ENCODE data around the gene TRMT11.
"Not testable (repeated sequence)": the region's sequence is repeated elsewhere in the genome, so short reads cannot be mapped to it uniquely, and the experiment has no call there.

Gene TRMT11

DNA sequence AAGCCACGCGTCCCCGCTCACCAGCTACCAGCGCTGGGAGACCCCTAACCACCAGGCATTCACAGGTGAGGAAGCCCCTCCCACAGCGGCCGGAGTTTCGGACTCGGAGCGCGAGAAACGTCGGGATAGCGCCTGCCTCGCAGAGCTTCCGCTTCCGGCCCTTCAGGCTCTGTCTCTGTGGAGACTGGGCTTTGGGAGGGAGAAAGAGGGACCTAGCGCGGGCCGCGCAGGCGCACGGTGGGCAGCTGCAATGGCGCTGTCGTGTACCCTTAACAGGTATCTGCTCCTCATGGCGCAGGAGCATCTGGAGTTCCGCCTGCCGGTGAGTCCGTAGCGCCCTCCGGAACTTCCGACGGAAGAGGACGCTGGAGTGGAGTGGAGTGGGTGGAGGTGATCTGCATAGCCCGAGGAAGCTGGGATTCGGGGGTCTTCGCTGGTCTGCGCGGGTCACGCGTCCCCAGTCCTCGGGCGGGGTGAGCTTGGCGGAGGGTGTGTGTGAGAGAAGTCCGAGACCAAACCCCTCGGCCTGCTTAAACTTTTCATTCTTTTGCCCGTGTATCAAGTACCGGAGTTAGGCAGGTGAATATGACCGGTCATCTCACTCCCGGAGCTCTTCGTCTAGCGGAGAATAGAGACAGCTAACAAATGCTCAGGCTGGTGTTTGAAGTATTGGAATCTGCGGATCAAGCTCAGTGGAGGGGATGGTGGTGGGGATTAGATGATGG, at the start of gene TRMT11:
Gene TRMT11 (plus strand): TSS at position 240 of the 725 bp plus-strand sequence. CDS start 11 bp downstream, at position 251.
- DNase-seq (ENCODE audit: low read depth, low spot score) = peak; percentile 55

DNA sequence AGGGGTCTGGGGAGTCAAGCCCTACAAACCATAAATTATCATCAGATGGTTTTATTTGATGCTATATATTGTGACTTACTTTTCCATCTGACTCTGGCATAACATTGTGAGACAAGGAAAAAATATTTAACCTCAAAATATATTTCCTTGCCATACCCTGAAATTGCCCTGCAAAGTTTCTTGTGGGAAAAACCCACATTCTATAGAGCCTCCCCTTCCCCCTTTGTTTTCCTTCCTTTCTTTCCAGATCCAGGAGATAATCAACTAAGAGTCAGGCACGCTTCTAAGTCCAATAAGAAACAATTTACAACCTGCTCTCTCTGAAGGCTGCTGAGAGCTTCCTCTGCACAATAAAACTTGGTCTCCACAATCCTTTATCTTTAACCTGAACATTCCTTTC, 47.3 kb upstream of the TRMT11 start:
- no peak for DNase-seq (ENCODE audit: low read depth, low spot score)

DNA sequence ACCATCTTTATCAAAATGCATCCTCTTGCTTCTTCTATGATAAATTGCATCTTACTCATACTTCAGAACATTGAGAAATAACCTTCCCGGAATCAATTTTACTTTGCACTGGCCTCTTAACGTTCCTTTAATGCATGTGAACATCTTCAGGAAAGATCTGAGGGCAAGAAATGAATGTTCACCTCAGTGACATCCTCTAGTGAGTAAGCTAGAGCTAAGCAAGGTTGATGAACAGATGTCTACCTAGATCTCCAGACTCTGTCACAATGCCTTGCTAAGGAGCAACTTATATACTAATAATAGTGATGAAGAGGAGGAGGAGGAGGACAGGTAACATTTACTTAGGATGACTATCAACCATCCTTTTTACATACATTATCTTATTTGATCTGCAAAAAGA, 46.5 kb upstream of the TRMT11 start:
- no peak for DNase-seq (ENCODE audit: low read depth, low spot score)

DNA sequence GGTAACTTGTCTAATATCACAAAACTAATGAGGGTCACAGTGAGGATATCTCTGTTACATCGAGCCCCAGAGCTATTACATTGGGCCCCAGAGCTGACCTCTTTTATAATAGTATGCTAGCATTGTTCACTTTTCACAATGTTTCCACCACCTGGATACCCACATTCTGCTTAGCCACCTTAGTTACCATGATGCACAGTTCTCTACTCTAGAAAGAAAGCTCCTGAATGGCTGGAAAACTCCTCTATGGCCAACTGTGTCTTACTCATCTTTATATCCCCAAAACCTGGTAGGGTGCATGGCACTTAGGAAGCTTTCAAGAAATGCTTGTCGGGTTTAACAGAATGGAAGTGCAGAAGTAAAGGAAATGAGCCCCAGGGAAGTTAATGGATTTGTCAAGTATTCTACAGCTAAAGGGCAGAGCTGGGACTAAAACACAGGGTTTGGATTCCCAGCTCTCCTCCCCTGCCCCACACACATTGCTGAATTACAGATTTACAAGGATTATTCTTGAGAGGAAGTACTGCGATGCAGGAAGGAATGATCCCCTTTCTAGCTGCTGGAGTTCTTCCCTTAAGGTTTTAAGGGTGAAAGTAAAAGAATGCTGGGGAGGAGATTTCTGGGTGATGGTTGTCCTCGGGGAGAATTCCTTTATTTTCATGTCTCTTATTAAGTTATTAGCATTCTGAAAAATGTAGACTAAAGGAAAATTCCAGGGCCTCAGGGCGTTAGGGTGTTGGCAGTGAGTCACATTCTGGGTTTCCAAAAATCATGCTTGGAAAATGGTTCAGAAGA, 45.9 kb upstream of the TRMT11 start:
- no peak for DNase-seq (ENCODE audit: low read depth, low spot score)

DNA sequence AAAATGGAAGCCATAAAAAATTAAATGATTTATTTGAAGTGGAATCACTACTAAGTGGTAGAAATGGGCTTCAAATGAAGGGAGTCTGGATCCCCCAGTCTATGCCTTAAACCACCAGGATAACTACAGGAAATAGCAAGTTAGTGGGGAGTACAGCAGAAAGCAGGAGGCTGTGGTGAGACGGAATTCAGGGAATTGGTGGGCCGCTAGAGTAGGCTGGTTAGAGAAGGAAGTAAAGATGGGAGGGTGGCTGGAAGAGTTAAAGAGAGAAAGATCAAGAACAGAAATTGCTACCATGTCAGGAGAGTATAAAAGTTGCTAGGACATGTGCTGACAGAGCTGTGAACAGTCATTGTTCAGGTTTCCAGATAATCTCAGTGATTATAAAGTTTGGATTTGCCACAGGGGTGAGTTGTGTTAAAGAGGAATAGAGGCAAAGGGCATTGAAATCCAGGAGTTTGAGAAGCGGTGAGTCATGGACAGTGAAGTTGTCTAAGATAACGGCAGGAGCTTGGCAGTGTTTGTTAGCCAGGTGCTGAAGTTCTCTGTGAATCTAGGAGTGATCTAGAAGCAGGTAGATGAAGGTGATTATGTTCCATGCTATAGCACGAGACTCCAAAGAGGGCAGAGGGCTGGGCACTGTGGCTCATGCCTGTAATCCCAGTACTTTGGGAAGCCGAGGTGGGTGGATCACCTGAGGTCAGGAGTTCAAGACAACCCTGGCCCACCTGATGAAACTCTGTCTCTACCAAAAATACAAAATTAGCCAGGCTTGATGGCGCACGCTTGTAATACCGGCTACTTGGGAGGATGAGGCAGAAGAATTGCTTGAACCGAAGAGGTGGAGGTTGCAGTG, 43.4 kb upstream of the TRMT11 start:
- no peak for DNase-seq (ENCODE audit: low read depth, low spot score)

DNA sequence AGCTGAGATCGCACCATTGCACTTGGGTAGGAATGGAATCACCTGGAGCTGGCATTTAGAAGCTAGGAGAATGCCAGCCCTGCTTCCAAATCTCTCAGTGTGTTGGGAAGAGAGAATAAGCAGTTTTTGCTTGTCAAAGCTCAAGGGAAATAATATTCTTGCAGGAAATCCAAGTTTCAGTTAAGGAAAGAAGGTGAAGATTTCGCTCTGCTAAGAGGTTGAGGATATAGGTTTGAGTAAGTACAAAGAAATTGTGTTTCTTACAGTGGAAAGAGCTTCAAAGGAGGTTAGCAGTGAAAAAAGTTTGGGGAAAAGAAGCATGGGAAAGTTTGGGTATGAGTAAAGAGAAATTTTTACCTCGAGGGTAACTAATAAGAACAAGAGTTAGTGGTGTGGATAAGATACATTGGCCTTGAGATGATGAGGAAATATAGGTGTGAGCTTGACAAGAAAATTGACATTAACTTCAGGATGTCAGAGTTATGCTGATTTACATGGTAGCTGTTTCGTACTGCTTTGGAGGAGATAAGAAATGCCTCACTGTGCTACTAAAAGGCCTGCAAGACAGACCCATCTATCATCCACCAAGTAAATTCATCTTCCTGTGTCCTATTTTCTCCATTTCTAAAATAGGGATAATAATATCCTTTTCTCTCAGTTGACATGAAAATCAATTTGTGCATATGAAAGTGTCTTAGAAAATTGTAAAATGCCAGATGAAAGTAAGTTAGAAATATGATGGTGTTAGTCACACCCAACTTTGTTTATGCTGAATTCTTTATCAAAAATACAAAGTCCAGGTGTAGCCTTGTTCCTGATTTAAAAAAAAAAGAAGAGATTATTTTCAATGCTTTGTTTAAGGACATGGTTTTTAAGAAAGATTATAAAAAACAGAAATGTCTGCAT, 42.6 kb upstream of the TRMT11 start:
- DNase-seq (ENCODE audit: low read depth, low spot score) = no peak

DNA sequence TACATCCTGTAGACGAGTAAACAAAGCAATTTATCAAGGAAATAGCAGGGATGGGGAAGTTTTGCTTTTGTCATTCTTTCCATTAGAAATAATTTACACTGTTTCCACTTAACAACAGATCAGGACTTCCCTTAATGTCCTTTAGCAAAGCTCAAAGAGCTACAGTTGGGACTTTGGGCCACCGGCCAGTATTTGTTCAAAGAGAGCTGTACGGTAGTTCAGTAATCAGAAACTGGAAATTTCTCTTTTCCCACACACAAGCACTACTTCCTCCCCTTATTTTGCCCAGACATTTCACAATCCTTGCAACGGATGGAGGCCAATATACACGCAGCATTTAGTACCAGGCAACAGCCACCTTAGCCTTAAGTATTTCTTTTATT, 41.9 kb upstream of the TRMT11 start:
- DNase-seq (ENCODE audit: low read depth, low spot score) = no peak

DNA sequence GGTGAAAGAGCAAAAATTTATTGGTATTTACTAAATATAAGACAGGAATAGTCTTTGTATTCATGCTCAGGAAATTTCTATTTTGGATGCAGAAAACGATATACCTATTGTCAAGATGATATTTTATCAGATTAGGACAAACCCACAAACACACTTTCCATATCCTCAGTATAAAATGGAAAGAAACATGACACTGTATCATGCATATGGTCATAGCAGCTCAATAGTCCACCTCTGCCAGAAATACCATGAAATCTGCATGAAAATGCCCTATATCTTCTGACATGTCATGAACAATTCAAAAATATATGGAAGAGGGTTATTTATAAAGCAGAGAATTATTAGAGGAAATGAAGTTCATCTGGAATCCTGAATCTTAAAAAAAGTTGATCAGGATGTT, 41.4 kb upstream of the TRMT11 start:
- DNase-seq (ENCODE audit: low read depth, low spot score) = no peak

DNA sequence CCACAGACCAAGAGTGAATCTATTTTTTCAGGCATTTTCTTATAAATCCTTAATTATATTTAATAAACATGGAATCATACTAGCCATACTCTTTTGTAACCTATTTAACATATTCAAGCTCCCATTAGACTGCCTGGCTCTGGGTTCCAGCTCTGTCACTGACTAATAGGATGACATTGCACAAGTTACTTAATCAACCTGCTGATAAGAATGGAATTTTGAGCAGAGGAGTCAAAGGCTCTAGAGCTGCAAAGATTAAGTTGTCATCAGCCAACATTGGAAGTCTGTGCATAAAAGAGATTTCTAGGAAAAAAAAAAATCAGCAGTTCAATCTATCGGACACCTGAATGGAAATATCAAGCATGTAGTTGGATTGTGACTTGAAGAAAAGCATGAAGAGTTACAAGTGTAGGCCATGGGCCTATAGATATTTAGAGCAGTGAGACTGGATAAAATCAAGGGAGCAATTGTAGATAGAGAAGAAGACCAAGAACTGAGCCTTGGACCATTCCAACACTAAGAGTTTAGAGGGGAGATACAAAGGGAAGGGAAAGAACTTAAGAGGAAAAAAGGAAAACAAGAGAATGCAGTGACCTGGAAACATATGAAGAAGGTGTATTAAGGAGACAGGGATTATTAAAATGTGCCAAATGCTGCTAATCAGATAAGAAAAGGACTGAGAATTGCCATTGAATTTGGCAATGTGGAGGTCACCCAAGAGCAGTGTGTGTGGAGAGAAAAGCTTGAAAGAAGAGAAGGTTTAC, 40.8 kb upstream of the TRMT11 start:
- DNase-seq (ENCODE audit: low read depth, low spot score) = no peak

DNA sequence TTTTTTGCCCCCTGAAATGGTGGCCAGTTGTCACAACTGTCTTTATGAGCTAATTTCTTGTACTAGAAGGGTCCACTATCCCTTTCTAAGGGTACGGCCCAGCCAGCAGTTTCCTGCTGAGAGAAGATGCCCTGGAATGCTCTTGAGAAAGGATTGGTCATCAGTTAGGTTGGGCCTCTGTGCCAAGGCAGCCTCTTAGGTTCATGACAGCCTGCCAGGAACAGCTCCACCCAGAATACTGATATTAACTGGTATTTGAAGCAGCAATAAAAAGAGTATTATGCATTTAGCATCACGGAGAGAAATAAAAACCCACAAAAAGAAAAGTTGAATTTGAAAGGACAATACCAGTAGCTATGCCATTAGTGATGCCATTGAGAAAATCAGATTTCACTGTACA, 38.7 kb upstream of the TRMT11 start:
- no peak for DNase-seq (ENCODE audit: low read depth, low spot score)

DNA sequence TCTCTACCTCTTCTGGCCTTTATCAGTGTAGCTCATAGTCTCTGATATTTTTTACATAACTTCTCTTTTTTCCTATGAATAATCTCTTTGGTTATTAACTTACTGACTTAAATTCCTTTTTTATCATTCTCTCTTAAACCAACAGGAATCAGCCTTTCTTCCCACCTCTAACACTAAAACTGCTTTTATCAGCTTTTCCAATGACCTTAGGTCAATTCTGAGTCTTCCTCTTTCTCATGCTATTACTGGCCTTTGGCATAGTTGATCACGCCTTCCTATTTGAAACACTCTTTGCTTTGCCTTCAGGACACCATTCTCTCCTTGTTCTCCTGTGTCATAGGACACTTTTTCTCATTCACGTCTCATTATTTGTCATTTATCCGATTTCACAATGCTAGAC, 37.9 kb upstream of the TRMT11 start:
- no peak for DNase-seq (ENCODE audit: low read depth, low spot score)

DNA sequence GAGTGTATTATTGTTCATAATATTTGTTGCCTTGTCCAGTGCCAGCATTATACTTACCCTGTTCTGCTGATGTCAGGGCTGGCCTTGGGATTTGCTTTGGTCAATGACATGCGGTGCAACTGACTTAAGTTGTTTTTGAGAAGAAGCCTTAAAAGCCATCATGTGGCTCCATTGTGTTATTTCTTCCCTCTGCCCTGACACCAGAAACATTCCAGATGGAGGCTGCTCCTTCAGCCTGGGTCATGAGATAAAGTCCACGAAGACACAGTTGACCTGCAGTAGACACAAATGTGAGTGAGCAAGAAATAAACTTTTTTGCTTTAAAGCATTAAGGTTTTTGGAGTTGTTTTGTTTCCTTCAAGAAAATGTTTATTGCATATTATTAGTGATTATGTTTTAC, 37.3 kb upstream of the TRMT11 start:
- DNase-seq (ENCODE audit: low read depth, low spot score) = no peak

DNA sequence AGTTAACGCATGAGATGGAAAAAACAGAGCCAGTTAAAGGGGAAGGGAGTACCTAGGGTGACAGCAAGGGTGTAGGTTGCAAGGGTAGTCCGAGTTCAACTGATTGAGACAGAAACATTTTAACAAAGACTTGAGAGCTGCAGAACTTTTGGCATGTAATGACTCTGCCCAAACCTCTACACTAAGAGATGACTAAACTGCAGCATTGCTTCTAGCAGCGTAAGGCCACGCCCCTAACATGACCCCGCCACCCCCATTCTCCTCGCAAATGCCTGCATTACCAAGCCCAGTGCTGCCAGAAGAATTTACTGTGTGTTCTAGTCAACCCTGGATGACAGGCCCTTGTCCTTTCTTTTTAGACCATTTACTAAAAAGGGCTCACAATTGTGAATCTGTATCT, 36.0 kb upstream of the TRMT11 start:
- no peak for DNase-seq (ENCODE audit: low read depth, low spot score)

DNA sequence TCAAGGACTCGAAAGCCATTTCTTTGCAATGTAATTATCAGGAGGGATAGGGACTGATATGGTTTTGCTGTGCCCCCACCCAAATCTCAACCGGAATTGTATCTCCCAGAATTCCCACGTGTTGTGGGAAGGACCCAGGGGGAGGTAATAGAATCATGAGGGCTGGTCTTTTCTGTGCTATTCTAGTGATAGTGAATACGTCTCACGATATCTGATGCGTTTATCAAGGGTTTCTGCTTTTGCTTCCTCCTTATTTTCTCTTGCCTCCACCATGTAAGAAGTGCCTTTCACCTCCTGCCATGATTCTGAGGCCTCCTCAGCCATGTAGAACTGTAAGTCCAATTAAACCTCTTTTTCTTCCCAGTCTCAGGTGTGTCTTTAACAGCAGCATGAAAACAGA, 35.6 kb upstream of the TRMT11 start:
- DNase-seq (ENCODE audit: low read depth, low spot score) = not testable (repeated sequence)

DNA sequence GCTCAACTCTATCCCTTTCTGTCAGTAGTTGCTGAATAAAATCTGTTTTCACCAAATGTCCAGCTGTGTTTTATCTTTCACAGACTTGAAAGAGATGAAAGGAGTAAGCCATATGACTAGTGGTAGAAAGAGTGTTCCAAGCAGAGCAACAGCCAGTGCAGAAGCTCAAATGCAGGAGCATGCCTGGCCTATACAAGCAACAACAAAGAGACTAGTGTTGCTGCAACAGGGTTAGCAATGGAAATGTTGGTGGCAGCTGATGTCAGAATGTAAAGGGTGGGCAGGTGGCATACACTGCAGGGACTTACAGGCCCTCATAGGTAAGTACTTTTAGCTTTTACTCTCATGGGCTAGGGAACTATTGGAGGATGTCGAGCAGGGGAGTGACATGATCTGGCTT, 35.0 kb upstream of the TRMT11 start:
- DNase-seq (ENCODE audit: low read depth, low spot score) = no peak

DNA sequence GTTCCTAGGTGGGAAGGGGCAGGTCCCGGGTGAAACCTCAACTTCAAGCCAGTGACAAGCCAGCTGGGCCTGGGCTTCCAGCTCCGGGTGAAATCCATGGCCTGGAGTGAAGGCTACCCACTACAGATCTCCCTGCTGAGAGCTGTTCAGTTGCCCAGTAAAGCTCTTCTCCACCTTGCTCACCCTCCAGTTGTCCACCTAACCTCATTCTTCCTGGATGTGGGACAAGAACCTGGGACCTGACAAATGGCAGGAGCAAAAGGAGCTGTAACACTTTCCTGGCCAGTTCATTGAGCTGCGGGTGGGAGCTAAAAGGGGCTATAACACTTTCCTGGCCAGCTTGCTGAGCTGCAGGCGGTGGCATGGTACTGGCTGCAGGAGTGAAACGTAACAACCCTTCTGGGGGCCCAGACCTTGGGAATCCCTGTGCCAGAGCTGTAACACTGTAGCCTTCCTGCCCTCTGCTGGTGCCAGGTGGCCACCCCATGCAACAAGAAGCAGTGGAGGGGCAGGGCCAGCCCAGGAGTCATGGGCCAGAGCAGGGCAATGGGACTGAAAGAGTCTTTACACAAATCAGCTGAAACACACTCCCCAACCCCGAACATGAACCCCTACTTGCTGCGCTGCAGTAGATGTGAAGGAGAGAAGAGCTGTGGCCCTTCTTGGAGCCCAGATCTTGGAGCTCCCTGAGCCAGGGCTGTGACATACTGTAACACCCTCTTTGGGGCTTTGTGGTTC, 33.4 kb upstream of the TRMT11 start:
- DNase-seq (ENCODE audit: low read depth, low spot score) = no peak

DNA sequence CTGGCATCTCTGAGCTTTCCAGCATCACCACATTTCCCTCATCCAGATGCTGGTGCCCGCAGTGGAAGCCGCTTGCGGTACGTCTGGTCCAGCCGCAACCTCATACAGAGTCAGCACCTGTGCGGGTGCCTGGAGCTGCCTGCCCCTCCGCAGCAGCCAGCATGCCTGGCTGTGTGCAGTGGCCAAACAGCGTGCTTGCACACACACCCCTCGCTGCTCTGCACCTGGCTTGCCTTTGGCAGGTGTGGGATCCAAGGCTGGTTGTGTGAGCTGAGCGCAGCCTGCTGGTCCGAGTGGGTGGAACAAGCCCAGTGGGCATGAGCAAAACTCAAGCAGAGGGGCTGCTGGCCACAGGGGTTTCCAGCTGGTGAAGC, 32.9 kb upstream of the TRMT11 start:
- no peak for DNase-seq (ENCODE audit: low read depth, low spot score)

DNA sequence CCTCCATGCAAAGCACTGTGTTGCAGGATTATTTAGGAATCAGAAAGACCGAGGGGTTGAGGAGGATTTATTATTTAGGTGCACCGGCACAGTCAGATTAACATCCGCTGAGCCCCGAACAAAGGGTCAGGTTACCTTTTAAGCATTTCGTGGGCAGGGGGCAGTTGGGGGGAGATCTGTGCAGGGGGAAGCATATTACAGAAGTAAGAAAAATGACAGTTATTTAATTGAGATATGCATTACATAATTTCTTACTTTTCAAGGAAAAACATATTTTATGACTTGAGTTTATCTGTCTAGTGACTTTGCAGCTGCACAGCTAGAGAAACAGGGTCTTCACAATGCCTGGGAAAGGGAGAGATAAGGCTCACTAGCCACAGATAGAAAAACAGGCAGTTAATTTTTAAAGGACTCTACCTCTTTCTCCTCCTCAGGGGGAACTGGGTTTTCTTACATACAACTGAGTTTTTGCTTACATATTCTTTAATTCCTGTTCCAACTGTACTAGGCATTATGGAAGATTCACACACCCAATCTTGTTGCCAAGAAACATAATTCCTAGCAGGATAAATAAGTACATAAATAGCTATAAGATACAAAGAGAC, 31.5 kb upstream of the TRMT11 start:
- no peak for DNase-seq (ENCODE audit: low read depth, low spot score)

DNA sequence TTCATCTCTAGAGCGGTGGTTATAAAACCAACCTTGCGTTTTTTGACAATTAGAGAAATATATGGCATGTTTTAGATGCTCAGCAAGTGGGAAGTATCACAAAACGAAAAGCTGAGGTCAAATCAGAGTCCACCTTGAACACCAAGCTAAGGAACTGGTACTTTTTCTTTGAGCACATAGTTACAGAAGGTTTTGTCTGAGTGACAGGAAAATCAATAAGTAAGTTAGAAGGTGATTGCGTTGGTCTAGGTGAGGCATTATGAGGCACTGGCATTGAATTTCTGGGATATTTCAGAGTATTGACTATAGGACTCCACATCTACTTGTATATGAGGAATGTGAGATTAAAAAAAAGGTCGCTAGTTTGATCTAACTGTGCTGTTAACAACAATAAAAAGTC, 30.4 kb upstream of the TRMT11 start:
- no peak for DNase-seq (ENCODE audit: low read depth, low spot score)

Data from activated CD4-positive, CD25-positive, alpha-beta regulatory T cell treated with anti-CD3 and anti-CD28 coated beads, Interleukin-2, amount 50 U/mL, for 16 hours (primary cell).